ENCODE measurements around the gene ABAT. TPM values are rescaled to one million over a fixed set of nuclear protein-coding genes. Genes with fewer than 3 reads are reported as not detected.

The ABAT gene
- total RNA-seq, 2 donors from 2014 or later = 9.8 to 14.9 TPM

GRCh38 chr16:8763899-8764298, 89.5 kb downstream of the ABAT start:
- no peaks in the 10 kb centered on the region for H3K9me3 ChIP-seq
- H3K27me3 ChIP-seq = no peaks in the 10 kb centered on the region
- H3K4me3 ChIP-seq = no peak overlapping the region
- no peaks in the 10 kb centered on the region for H3K36me3 ChIP-seq
- H3K27ac ChIP-seq = no peak overlapping the region
- DNase-seq (ENCODE audit: low spot score) = no peak
- H3K4me1 ChIP-seq = no peaks in the 10 kb centered on the region
- TF ChIP-seq, protein P1, sequence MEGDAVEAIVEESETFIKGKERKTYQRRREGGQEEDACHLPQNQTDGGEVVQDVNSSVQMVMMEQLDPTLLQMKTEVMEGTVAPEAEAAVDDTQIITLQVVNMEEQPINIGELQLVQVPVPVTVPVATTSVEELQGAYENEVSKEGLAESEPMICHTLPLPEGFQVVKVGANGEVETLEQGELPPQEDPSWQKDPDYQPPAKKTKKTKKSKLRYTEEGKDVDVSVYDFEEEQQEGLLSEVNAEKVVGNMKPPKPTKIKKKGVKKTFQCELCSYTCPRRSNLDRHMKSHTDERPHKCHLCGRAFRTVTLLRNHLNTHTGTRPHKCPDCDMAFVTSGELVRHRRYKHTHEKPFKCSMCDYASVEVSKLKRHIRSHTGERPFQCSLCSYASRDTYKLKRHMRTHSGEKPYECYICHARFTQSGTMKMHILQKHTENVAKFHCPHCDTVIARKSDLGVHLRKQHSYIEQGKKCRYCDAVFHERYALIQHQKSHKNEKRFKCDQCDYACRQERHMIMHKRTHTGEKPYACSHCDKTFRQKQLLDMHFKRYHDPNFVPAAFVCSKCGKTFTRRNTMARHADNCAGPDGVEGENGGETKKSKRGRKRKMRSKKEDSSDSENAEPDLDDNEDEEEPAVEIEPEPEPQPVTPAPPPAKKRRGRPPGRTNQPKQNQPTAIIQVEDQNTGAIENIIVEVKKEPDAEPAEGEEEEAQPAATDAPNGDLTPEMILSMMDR (IDR thresholded peaks at IDR 0.05) = no peak

DNA sequence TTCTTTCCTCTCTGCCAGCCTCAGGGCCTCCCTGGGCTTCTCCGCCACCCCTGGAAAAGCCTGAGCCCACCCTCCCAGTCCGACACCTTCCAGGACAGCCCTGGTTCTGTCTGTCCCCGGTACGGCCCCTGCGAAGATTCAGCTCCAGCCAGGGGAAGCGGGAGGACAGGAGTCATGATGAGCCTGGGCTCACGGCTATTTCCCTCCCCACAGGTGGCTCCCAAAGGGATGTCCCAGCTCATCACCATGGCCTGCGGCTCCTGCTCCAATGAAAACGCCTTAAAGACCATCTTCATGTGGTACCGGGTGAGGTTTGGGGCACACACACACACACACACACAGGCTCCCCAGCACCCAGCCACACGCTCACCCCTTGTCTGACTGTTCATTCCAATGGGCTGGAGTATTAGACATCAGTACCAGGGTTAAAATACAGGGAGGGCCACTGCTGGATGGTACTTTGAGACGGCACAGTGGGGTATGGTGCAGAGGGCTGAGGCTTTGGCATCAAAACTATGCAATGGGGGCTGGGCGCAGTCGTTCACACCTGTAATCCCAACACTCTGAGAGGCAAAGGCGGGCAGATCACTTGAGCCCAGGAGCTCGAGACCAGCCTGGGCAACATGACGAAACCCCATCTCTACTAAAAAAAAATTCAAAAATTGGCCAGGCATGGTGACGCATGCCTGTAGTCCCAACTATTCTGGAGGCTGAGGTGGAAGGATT, 90.3 kb downstream of the ABAT start:
- H3K4me1 ChIP-seq = no peaks in the 10 kb centered on the region
- no peaks in the 10 kb centered on the region for H3K36me3 ChIP-seq
- H3K27me3 ChIP-seq = no peaks in the 10 kb centered on the region
- TF ChIP-seq, protein P1 (IDR thresholded peaks at IDR 0.05) = no peak
- DNase-seq (ENCODE audit: low spot score) = no peak
- H3K9me3 ChIP-seq = no peaks in the 10 kb centered on the region
- H3K27ac ChIP-seq = no peak overlapping the region
- no peak overlapping the region for H3K4me3 ChIP-seq

- no peaks in the 10 kb centered on the region for H3K36me3 ChIP-seq
- TF ChIP-seq, protein P1 (IDR thresholded peaks at IDR 0.05) = no peak
- DNase-seq (ENCODE audit: low spot score) = no peak
These were observed 92.8 kb downstream of the ABAT start for GRCh38 chr16:8767176-8767575.

DNA sequence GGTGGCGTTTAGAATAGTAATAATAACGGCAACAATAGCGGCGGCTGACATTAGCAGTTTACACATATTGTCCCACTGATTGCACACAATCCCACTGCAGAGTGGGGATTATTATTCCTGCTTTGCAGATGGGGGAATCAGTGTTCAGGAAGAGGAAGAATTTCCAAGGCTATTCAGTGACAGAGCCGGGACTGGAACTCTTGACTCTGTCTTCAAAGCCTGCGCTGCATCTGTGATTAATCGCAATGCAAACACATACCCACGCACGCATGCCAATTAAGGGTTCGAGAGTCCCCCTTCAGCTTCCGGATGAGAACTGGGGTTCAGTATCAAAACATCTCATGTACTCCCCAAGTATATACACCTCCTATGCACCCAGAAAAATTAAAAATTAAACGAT, 93.9 kb downstream of the ABAT start:
- TF ChIP-seq, protein P1 (IDR thresholded peaks at IDR 0.05) = no peak
- no peak overlapping the region for H3K4me3 ChIP-seq
- no peaks in the 10 kb centered on the region for H3K36me3 ChIP-seq
- no peaks in the 10 kb centered on the region for H3K27me3 ChIP-seq
- H3K4me1 ChIP-seq = no peaks in the 10 kb centered on the region
- H3K27ac ChIP-seq = no peak overlapping the region
- H3K9me3 ChIP-seq = no peaks in the 10 kb centered on the region
- no peak for DNase-seq (ENCODE audit: low spot score)

More at GRCh38 chr16:8767176-8767575, 92.8 kb downstream of the ABAT start:
- Histone ChIP-seq H3K27ac (no peak overlapping the region), H3K27me3 (no peaks in the 10 kb centered on the region), H3K9me3 (no peaks in the 10 kb centered on the region), H3K4me3 (no peak overlapping the region), H3K4me1 (no peaks in the 10 kb centered on the region)

GRCh38 chr16:8768692-8769091, 94.3 kb downstream of the ABAT start:
- Histone ChIP-seq H3K27me3 (no peaks in the 10 kb centered on the region), H3K36me3 (no peaks in the 10 kb centered on the region), H3K27ac (no peak overlapping the region), H3K9me3 (no peaks in the 10 kb centered on the region), H3K4me1 (no peaks in the 10 kb centered on the region), H3K4me3 (no peak overlapping the region)
- DNase-seq (ENCODE audit: low spot score) = no peak
- TF ChIP-seq, protein P1 (IDR thresholded peaks at IDR 0.05) = no peak

DNA sequence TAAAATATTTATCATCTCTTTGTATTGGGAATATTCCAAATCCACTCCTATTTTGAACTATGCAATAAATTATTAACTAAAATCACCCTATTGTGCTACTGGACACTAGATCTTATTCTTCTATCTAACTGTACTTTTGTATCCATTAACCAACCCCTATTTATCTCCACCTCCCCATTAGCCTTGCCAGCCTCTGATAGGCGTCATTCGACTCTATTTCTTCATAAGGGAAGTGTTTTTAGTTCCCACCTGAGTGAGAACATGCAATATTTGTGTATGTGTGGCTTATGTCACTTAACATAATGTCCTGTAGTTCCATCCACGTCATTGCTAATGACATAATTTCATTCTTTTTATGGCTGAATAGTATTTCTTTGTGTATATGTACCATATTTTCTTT, 99.1 kb downstream of the ABAT start:
- H3K36me3 ChIP-seq = no peaks in the 10 kb centered on the region
- no peaks in the 10 kb centered on the region for H3K4me1 ChIP-seq
- H3K4me3 ChIP-seq = no peak overlapping the region
- H3K27ac ChIP-seq = no peak overlapping the region
- no peaks in the 10 kb centered on the region for H3K27me3 ChIP-seq
- DNase-seq (ENCODE audit: low spot score) = no peak
- no peaks in the 10 kb centered on the region for H3K9me3 ChIP-seq
- TF ChIP-seq, protein P1 (IDR thresholded peaks at IDR 0.05) = no peak

All from right atrium auricular region (tissue), 2 donors.